NCI-H345 (cell line): Measurements from ENCODE around the gene TTYH3.

ENCODE experiments used
- DNase-seq: peaks from one replicate; lab custom pipeline; 2025; lab: John Stamatoyannopoulos, UW

TTYH3 gene

GRCh38 chr7:2616387-2617324, 15.1 kb upstream of the TTYH3 start:
- no peak for DNase-seq

- no peak for DNase-seq
These were observed 14.4 kb upstream of the TTYH3 start for GRCh38 chr7:2617325-2617905.

GRCh38 chr7:2619116-2619515, 12.7 kb upstream of the TTYH3 start:
- no peak for DNase-seq

GRCh38 chr7:2621061-2621828, 10.5 kb upstream of the TTYH3 start:
- DNase-seq, result no peak

- no peak for DNase-seq
These were observed 9.7 kb upstream of the TTYH3 start for GRCh38 chr7:2621948-2622640.

- DNase-seq, result no peak
These were observed 8.7 kb upstream of the TTYH3 start for GRCh38 chr7:2622869-2623697.

GRCh38 chr7:2623698-2624014, 8.1 kb upstream of the TTYH3 start:
- no peak for DNase-seq

GRCh38 chr7:2624293-2624886, 7.4 kb upstream of the TTYH3 start:
- DNase-seq, result no peak

GRCh38 chr7:2626498-2627117, 5.2 kb upstream of the TTYH3 start:
- no peak for DNase-seq

GRCh38 chr7:2627258-2628129, 4.3 kb upstream of the TTYH3 start:
- DNase-seq, result no peak

- no peak for DNase-seq
These were observed 3.7 kb upstream of the TTYH3 start for GRCh38 chr7:2628130-2628482.

- DNase-seq, result no peak
These were observed 2.9 kb upstream of the TTYH3 start for GRCh38 chr7:2628891-2629290.

GRCh38 chr7:2629746-2630681, 1.8 kb upstream of the TTYH3 start:
- no peak for DNase-seq

- peak; percentile 89 for DNase-seq
These were observed 1.1 kb downstream of the TTYH3 start for GRCh38 chr7:2632733-2633537.

GRCh38 chr7:2633538-2634266, 1.9 kb downstream of the TTYH3 start:
- DNase-seq, result no peak

- no peak for DNase-seq
These were observed 2.7 kb downstream of the TTYH3 start for GRCh38 chr7:2634267-2635145.
